Measurements from ENCODE around the gene DENND1A. TPM values are rescaled to one million over a fixed set of nuclear protein-coding genes. Genes with fewer than 3 reads are reported as not detected.

Gene DENND1A
- total RNA-seq, 1 donor from 2014 or later = 12.7 TPM

- TF ChIP-seq EZH2 (IDR thresholded peaks at IDR 0.05; ENCODE audit: insufficient read depth, low read length) = no peak
- no peak for TF ChIP-seq CTCF (IDR thresholded peaks at IDR 0.05; ENCODE audit: insufficient read depth, low read depth, low read length)
- Histone ChIP-seq H2AFZ (ENCODE audit: low read depth, low read length) (no peak overlapping the region), H3K36me3 (ENCODE audit: insufficient read depth, low read length) (no peaks in the 10 kb centered on the region), H3K27ac (ENCODE audit: low read depth, low read length) (no peak overlapping the region), H3K27me3 (ENCODE audit: insufficient read depth, low read length) (no peaks in the 10 kb centered on the region), H3K79me2 (ENCODE audit: insufficient read depth, low read length) (no peaks in the 10 kb centered on the region), H3K9me3 (ENCODE audit: insufficient read depth, low read depth, low read length) (no peaks in the 10 kb centered on the region), H3K4me2 (ENCODE audit: low read length) (no peak overlapping the region), H3K4me3 (ENCODE audit: insufficient read depth, low read depth, low read length) (no peak overlapping the region), H3K9ac (ENCODE audit: low read length) (no peak overlapping the region), H4K20me1 (ENCODE audit: insufficient read depth, low read length) (peaks cover 4% of the 10 kb centered on the region), H3K4me1 (ENCODE audit: insufficient read depth, low read length) (no peaks in the 10 kb centered on the region)
- no peak for FAIRE-seq
- Mint-ChIP-seq H3K4me1 (ENCODE audit: low read depth, unreplicated experiment) (peaks cover 11% of the 10 kb centered on the region), H3K27ac (ENCODE audit: unreplicated experiment) (no peak overlapping the region), H3K9me3 (ENCODE audit: unreplicated experiment) (no peaks in the 10 kb centered on the region), H3K36me3 (ENCODE audit: low read depth, unreplicated experiment) (peaks cover 1% of the 10 kb centered on the region), H3K27me3 (ENCODE audit: low read depth, unreplicated experiment) (peaks cover 8% of the 10 kb centered on the region), H3K4me3 (ENCODE audit: unreplicated experiment) (no peak overlapping the region)
- no peak for DNase-seq (ENCODE audit: low read depth)
Observed at GRCh38 chr9:123548741-123549545, 381.0 kb downstream of the DENND1A start.

- Histone ChIP-seq H4K20me1 (ENCODE audit: insufficient read depth, low read length) (peaks cover 8% of the 10 kb centered on the region), H3K4me3 (ENCODE audit: insufficient read depth, low read depth, low read length) (no peak overlapping the region), H3K4me2 (ENCODE audit: low read length) (no peak overlapping the region), H3K27ac (ENCODE audit: low read depth, low read length) (no peak overlapping the region), H3K79me2 (ENCODE audit: insufficient read depth, low read length) (no peaks in the 10 kb centered on the region), H3K27me3 (ENCODE audit: insufficient read depth, low read length) (peaks cover 5% of the 10 kb centered on the region), H3K4me1 (ENCODE audit: insufficient read depth, low read length) (no peaks in the 10 kb centered on the region), H3K36me3 (ENCODE audit: insufficient read depth, low read length) (no peaks in the 10 kb centered on the region), H2AFZ (ENCODE audit: low read depth, low read length) (no peak overlapping the region), H3K9ac (ENCODE audit: low read length) (no peak overlapping the region), H3K9me3 (ENCODE audit: insufficient read depth, low read depth, low read length) (no peaks in the 10 kb centered on the region)
- Mint-ChIP-seq H3K4me3 (ENCODE audit: unreplicated experiment) (no peak overlapping the region), H3K9me3 (ENCODE audit: unreplicated experiment) (no peaks in the 10 kb centered on the region), H3K4me1 (ENCODE audit: low read depth, unreplicated experiment) (peaks cover 8% of the 10 kb centered on the region), H3K27ac (ENCODE audit: unreplicated experiment) (no peak overlapping the region), H3K27me3 (ENCODE audit: low read depth, unreplicated experiment) (peaks cover 26% of the 10 kb centered on the region), H3K36me3 (ENCODE audit: low read depth, unreplicated experiment) (no peaks in the 10 kb centered on the region)
- FAIRE-seq = no peak
- TF ChIP-seq EZH2 (IDR thresholded peaks at IDR 0.05; ENCODE audit: insufficient read depth, low read length) (no peak), CTCF (IDR thresholded peaks at IDR 0.05; ENCODE audit: insufficient read depth, low read depth, low read length) (peak; percentile 97)
- peak; percentile 20 for DNase-seq (ENCODE audit: low read depth)
Observed at GRCh38 chr9:123544007-123544827, 385.7 kb downstream of the DENND1A start.

All from astrocyte (in vitro differentiated cells and primary cell).